ENCODE data around the gene SRD5A1. TPM values are rescaled to one million over a fixed set of nuclear protein-coding genes. Genes with fewer than 3 reads are reported as not detected.

Gene SRD5A1
- total RNA-seq, 1 donor from 2014 or later, result 21.6 TPM

DNA sequence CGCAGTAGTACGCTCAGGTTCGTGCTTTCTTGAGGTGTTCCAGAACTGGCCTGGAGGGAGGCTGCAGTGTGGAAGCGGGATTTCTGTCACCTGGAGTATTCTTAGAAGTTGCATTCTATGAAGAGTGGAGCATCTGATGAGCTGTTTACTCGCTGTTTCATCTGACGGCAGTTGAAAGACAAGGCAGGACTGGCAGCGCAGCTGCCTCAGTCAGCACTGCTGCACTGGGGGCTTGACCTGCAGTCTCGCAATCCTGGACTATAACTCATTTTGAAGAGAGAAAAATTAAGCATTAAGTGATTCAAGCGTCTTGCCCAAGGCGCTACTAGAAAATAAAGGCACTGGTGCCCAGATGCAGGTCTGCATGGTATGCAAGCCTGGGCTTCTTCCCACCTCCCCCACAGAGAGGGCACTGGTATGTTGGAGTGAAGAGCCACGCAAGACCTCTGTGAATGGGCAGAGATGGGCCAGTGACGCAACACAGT is 90.6 kb downstream of the SRD5A1 start:
- H3K9me3 Mint-ChIP-seq (ENCODE audit: unreplicated experiment), result no peaks in the 10 kb centered on the region
- no peak for DNase-seq (ENCODE audit: low spot score)
- H3K4me1 Mint-ChIP-seq (ENCODE audit: unreplicated experiment), result peaks cover 14% of the 10 kb centered on the region
- H3K27me3 Mint-ChIP-seq (ENCODE audit: unreplicated experiment), result peaks cover 5% of the 10 kb centered on the region
- TF ChIP-seq, protein P1, sequence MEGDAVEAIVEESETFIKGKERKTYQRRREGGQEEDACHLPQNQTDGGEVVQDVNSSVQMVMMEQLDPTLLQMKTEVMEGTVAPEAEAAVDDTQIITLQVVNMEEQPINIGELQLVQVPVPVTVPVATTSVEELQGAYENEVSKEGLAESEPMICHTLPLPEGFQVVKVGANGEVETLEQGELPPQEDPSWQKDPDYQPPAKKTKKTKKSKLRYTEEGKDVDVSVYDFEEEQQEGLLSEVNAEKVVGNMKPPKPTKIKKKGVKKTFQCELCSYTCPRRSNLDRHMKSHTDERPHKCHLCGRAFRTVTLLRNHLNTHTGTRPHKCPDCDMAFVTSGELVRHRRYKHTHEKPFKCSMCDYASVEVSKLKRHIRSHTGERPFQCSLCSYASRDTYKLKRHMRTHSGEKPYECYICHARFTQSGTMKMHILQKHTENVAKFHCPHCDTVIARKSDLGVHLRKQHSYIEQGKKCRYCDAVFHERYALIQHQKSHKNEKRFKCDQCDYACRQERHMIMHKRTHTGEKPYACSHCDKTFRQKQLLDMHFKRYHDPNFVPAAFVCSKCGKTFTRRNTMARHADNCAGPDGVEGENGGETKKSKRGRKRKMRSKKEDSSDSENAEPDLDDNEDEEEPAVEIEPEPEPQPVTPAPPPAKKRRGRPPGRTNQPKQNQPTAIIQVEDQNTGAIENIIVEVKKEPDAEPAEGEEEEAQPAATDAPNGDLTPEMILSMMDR (IDR thresholded peaks at IDR 0.05; ENCODE audit: unreplicated experiment), result no peak
- H3K4me3 Mint-ChIP-seq (ENCODE audit: unreplicated experiment), result no peak overlapping the region
- H3K27ac Mint-ChIP-seq (ENCODE audit: unreplicated experiment), result no peak overlapping the region
- peaks cover 24% of the 10 kb centered on the region for H3K36me3 Mint-ChIP-seq (ENCODE audit: low read depth, unreplicated experiment)

Other genes starting within 250 kb of the SRD5A1 start
- 0.85 TPM for gene UBE2QL1, start 184.6 kb upstream of the SRD5A1 start, total RNA-seq (ENCODE audit: unreplicated experiment)
- 70.2 TPM for gene NSUN2, start 396 bp upstream of the SRD5A1 start, total RNA-seq (ENCODE audit: unreplicated experiment)
- gene TENT4A, start 80.0 kb downstream of the SRD5A1 start, total RNA-seq (ENCODE audit: unreplicated experiment), result 24.7 TPM

Measured in endothelial cell (in vitro differentiated cells).